ENCODE data around the gene PCSK1.
"Not testable (repeated sequence)": the region's sequence is repeated elsewhere in the genome, so short reads cannot be mapped to it uniquely, and the experiment has no call there.

PCSK1 gene

DNA sequence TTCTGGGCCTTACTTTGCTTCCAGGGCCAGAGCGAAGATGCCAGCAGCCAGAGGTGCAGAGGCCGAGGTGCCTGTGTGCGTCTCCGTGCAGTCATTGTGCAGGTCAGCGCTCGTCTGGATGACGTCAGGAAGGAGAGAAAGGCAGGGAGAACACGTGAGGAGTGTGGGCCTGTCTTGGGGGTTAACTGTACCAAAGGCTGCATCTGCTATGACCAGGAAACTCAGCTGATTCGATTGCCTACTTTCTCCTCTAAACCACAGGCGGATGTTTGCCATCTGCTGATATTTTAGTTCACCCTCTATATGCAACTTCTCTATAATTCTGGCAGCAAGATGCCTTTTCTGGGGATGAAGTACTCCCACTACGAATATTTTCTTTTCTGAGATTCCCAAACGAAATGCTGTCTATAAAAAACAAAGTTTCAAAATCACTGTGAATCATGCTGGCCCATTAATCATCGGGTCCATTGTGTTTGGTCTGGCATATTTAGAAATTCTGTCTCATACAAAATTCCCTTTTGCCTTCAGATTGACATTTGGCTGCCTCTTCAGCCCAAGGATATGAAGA lies 24.8 kb downstream of the PCSK1 start:
- H3K4me3 ChIP-seq: no peak overlapping the region
- DNase-seq (ENCODE audit: low spot score in 2 of 2): no peak
- in situ Hi-C loops (cut with MboI; ENCODE audit: low sequenced_read_pairs): no loop called here
- no peaks in the 10 kb centered on the region for H3K4me1 ChIP-seq
- no peaks in the 10 kb centered on the region for H3K9me3 ChIP-seq
- no peaks in the 10 kb centered on the region for H3K27me3 ChIP-seq (ENCODE audit: low read depth)
- no peaks in the 10 kb centered on the region for H3K36me3 ChIP-seq (replicated peaks)

DNA sequence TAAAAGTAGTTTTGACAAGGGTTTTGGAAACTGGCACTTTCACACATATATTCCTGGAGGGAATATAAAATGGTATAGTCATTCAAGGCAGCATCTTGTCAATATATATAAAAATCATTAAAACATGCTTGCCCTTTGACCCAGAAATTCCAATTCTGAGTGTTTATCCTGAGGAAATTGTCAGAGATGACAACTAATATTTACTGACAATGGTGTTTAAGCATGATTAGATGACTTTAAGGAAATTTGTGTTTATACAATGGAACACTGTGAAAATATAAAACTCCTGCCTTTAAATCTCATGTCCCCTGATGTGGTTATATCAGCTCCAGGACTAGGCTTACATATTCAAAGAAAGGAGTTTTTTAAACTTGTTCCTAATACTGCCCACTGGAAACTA lies 25.6 kb downstream of the PCSK1 start:
- in situ Hi-C loops (cut with MboI; ENCODE audit: low sequenced_read_pairs): no loop called here
- Histone ChIP-seq H3K9me3 (no peaks in the 10 kb centered on the region), H3K4me1 (no peaks in the 10 kb centered on the region), H3K27me3 (ENCODE audit: low read depth) (no peaks in the 10 kb centered on the region), H3K4me3 (no peak overlapping the region), H3K36me3 (replicated peaks) (no peaks in the 10 kb centered on the region)
- DNase-seq (ENCODE audit: low spot score in 2 of 2): no peak

DNA sequence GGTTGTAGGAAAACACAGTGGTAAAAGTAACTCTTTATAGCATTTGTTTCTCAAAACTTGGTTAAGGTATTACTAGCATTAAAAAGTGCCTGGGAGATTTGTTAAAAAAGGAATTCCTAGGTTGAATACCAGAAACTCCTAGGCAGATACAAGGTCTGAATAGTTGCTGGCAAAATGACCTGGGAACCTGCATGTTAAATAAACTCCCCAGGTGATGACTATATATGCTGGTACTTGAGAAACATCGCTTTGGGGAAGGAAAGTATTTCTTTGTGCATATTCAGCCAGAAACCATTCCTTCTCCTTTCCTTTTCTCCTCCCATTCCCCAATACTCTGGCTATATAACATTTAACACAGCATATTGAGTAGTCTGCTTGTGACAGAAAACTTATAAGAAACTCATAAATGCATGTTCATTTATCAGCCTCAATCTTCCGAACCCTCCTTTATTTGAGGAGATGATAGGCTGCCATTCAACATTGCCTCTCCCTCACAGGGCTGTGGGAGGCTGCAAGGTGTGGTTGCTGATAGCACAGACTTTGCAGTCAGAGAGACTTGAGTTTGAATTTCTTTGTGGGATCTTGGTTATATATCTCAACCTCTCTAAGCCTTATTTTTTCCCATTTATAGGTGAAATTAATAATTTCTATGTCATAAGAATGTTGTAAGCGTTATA lies 28.7 kb downstream of the PCSK1 start:
- Histone ChIP-seq H3K9me3 (no peaks in the 10 kb centered on the region), H3K4me1 (no peaks in the 10 kb centered on the region), H3K27me3 (ENCODE audit: low read depth) (no peaks in the 10 kb centered on the region), H3K36me3 (replicated peaks) (no peaks in the 10 kb centered on the region), H3K4me3 (no peak overlapping the region)
- DNase-seq (ENCODE audit: low spot score in 2 of 2): no peak
- in situ Hi-C loops (cut with MboI; ENCODE audit: low sequenced_read_pairs): no loop called here

DNA sequence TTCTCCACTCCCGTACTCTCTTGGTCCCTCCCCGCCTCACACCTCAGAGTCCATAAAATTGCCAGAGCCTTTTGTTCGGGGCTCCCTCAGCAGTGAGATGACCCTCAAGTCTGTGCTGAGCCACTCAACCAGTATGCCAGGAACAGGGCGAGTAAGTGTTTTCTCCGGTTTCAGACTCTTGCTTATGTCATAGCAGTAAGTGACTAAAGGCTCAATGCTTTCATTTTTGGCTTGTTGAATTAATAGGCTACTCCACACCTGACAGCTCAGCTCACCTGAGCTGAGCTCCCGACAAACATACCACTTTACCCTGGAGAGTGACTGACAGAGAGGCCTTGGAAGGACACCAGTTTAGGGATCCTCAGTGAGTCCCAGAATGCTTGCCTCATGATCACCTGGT lies 30.5 kb downstream of the PCSK1 start:
- no peaks in the 10 kb centered on the region for H3K9me3 ChIP-seq
- no peak for DNase-seq (ENCODE audit: low spot score in 2 of 2)

DNA sequence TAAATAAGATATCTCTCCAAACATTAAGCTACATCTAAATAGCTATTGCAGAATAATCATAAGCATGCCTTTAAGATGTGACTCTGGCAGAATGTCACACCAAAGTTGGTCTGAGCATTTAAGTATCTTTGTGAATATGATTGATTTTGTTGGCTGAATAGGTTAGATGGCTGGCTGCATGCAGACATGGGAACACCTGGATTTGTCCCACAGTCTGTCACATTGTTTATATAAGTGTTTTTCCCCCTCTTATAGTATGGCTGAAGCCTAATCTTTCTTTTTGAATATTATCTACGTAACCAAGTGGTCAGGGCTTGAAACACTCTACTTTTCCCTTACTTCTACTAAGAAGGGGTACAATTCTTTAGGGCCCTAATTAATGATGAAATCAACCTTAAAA lies 36.2 kb downstream of the PCSK1 start:
- DNase-seq (ENCODE audit: low spot score in 2 of 2): no peak
- in situ Hi-C loops (cut with MboI; ENCODE audit: low sequenced_read_pairs): no loop called here
- Histone ChIP-seq H3K4me3 (no peak overlapping the region), H3K4me1 (no peaks in the 10 kb centered on the region), H3K9me3 (no peaks in the 10 kb centered on the region), H3K27me3 (ENCODE audit: low read depth) (0 out of 2 replicates have a peak, but pooled peaks cover 2% of the 10 kb centered on the region), H3K36me3 (replicated peaks) (no peaks in the 10 kb centered on the region)

More for the DNA sequence above, 30.5 kb downstream of the PCSK1 start:
- Histone ChIP-seq H3K36me3 (replicated peaks) (no peaks in the 10 kb centered on the region), H3K4me3 (no peak overlapping the region), H3K27me3 (ENCODE audit: low read depth) (no peaks in the 10 kb centered on the region), H3K4me1 (no peaks in the 10 kb centered on the region)
- in situ Hi-C loops (cut with MboI; ENCODE audit: low sequenced_read_pairs): no loop called here

DNA sequence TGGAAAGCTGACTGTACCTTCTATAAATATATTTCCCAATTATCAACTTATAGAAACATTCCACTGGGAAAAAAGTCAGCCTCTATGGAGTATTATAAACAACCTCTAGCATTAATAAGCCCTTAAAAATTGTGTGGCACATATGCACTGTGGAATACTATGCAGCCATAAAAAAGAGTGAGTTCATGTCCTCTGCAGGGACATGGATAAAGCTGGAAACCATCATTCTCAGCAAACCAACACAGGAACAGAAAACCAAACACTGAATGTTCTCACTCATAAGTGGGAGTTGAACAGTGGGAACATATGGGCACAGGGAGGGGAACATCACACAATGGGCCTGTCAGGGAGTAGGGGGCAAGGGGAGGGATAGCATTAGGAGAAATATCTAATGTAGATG lies 37.8 kb downstream of the PCSK1 start:
- H3K36me3 ChIP-seq (replicated peaks); H3K9me3 ChIP-seq; H3K4me1 ChIP-seq; DNase-seq (ENCODE audit: low spot score in 2 of 2); H3K27me3 ChIP-seq (ENCODE audit: low read depth); in situ Hi-C loops (cut with MboI; ENCODE audit: low sequenced_read_pairs); H3K4me3 ChIP-seq: not testable (repeated sequence)

DNA sequence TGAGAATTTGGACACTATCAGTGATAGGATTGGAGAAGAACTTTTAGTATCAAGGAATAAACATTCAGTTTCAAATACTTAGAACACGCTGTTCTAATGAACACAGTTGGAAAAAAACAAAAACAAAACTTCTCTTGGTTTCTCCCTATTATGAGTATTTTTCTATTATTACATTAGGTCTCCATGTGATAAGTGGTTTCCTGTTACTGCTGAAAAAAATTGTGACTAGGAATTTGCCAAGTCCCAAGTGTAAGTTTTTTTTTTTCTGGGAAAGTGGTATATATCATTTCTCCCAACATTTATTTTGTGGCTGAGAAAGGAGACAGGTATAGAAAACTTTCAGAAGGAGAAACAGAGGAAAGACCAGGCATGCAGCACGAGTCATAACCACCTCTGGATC lies 41.1 kb downstream of the PCSK1 start:
- H3K9me3 ChIP-seq: no peaks in the 10 kb centered on the region
- H3K36me3 ChIP-seq (replicated peaks): no peaks in the 10 kb centered on the region
- in situ Hi-C loops (cut with MboI; ENCODE audit: low sequenced_read_pairs): no loop called here
- no peak overlapping the region for H3K4me3 ChIP-seq
- DNase-seq (ENCODE audit: low spot score in 2 of 2): no peak
- 0 out of 2 replicates have a peak, but pooled peaks cover 2% of the 10 kb centered on the region for H3K27me3 ChIP-seq (ENCODE audit: low read depth)
- H3K4me1 ChIP-seq: no peaks in the 10 kb centered on the region

DNA sequence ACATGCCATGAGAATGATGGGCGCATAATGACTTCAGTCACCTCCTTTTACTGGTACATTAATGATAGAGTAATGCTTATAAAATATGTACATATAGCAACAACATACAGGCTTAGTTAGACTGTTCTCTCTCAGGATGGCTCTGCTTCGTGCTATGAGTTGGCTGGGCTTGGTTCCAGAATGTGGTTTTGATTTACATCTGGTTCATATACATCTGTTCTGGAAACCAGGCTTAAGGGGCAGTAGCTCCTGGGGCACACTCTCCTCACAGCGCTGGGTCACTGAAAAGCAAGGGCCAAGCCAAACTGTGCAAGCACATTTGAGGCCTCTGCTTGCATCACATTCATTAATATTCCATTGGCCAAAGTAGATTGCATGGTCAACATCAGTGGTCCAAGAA lies 44.9 kb downstream of the PCSK1 start:
- in situ Hi-C loops (cut with MboI; ENCODE audit: low sequenced_read_pairs): no loop called here
- H3K4me1 ChIP-seq: peaks cover 10% of the 10 kb centered on the region
- DNase-seq (ENCODE audit: low spot score in 2 of 2): no peak
- H3K36me3 ChIP-seq (replicated peaks): no peaks in the 10 kb centered on the region
- H3K27me3 ChIP-seq (ENCODE audit: low read depth): 0 out of 2 replicates have a peak, but pooled peaks cover 2% of the 10 kb centered on the region
- H3K4me3 ChIP-seq: no peak overlapping the region
- H3K9me3 ChIP-seq: no peaks in the 10 kb centered on the region

DNA sequence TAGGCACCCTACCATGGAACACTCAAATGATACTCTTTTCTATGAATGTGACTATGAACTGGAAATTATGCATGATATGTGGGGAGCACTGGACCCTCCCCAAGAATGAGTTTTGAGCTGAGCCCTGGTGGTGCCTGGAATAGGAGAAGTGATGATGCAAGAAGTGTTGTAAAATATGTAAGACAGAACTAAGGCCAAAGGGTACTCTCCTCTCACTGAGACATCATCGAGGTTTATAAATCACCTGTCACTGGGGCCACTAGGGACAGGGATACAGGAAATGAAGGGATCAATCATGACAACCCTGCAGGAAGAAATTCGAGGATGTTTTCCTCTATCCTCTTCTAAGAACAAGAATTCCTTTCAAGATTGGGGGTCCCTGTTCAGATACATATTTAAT lies 45.4 kb downstream of the PCSK1 start:
- Histone ChIP-seq H3K4me1 (peaks cover 10% of the 10 kb centered on the region), H3K36me3 (replicated peaks) (no peaks in the 10 kb centered on the region), H3K9me3 (no peaks in the 10 kb centered on the region), H3K27me3 (ENCODE audit: low read depth) (no peaks in the 10 kb centered on the region), H3K4me3 (no peak overlapping the region)
- no peak for DNase-seq (ENCODE audit: low spot score in 2 of 2)
- in situ Hi-C loops (cut with MboI; ENCODE audit: low sequenced_read_pairs): no loop called here

DNA sequence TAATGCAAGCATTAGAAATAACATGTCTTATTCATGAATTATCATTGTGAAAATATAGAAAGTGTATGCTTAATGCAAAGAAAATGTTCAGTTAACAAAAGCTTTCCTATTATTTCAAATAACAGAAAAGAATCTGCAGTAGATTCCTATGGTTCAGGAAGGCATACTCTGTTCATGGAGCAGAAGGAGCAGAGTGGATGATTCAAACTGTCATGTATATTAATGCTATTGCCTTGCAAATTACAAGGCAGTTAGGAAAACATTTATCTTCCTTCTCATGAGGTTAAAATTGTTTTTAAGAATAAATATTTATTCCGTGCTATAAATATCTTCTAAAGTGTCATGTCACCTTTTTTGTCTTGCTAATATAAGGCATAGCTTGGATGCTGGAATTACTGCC lies 47.5 kb downstream of the PCSK1 start:
- H3K4me1 ChIP-seq: peaks cover 10% of the 10 kb centered on the region
- peak in 1 of 2 experiments; percentile 27 for DNase-seq (ENCODE audit: low spot score in 2 of 2)
- H3K36me3 ChIP-seq (replicated peaks): no peaks in the 10 kb centered on the region
- no peaks in the 10 kb centered on the region for H3K9me3 ChIP-seq
- H3K27me3 ChIP-seq (ENCODE audit: low read depth): no peaks in the 10 kb centered on the region
- H3K4me3 ChIP-seq: no peak overlapping the region
- in situ Hi-C loops (cut with MboI; ENCODE audit: low sequenced_read_pairs): no loop called here

DNA sequence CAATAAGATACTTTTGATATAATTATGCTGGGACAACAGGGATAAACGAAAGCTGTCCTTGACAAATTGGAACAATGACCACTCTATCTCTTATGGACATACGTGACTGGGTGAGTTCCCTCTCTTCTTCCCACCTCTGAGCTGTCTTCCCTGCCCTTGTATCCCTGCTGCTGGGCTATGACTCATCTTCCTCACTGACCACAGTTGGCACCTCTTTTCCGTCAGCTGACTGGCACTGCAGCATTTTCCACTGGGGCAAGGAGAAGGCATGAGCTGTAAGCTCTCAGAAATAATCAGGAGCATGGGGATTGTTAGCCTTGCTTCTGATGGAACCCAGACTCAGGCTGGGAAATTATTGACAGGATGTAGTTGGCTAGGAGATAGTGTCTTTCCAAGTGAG lies 48.7 kb downstream of the PCSK1 start:
- H3K9me3 ChIP-seq: no peaks in the 10 kb centered on the region
- peaks cover 10% of the 10 kb centered on the region for H3K4me1 ChIP-seq
- DNase-seq (ENCODE audit: low spot score in 2 of 2): no peak
- in situ Hi-C loops (cut with MboI; ENCODE audit: low sequenced_read_pairs): no loop called here
- no peaks in the 10 kb centered on the region for H3K36me3 ChIP-seq (replicated peaks)
- H3K4me3 ChIP-seq: no peak overlapping the region
- no peaks in the 10 kb centered on the region for H3K27me3 ChIP-seq (ENCODE audit: low read depth)

DNA sequence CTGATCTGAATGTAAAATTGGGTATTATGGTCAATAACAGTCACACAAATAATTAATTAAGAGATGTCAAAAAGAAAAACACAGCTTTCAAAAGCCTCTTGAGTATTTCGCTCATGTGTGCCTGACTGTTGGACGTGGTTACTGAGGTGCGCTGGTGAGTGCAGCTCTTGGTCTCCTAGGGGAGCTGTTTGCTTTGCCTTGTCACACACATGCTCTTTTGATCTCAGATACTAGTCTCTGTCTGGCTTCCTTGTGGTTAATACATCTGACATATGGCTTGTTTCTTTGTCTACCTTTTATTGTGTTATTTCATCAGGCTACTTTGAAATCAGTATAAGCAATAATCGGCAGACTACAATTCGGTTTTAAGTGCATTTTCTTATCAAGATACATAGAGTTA lies 51.5 kb downstream of the PCSK1 start:
- DNase-seq (ENCODE audit: low spot score in 2 of 2): no peak
- H3K36me3 ChIP-seq (replicated peaks): no peaks in the 10 kb centered on the region
- in situ Hi-C loops (cut with MboI; ENCODE audit: low sequenced_read_pairs): no loop called here
- H3K27me3 ChIP-seq (ENCODE audit: low read depth): no peaks in the 10 kb centered on the region
- peaks cover 10% of the 10 kb centered on the region for H3K4me1 ChIP-seq
- H3K4me3 ChIP-seq: no peak overlapping the region
- H3K9me3 ChIP-seq: no peaks in the 10 kb centered on the region

DNA sequence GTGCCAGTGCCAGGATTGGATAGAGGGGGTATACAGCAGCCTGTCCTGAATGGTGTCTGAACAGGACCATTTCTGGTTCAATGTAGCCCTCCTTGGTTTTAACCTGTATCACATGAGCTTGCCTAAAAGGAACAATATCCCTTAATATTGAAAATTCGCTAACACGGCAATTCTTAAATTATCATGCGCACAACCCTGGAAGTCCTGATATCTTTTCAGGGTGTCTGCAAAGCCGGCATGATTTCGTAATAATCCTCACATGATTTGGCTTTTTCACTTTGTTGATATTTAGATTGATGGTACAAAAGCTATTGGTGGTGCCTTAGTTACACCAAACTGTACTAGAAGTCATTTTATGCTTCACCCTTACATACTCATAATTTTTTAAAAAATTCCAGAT lies 53.2 kb downstream of the PCSK1 start:
- Histone ChIP-seq H3K27me3 (ENCODE audit: low read depth) (no peaks in the 10 kb centered on the region), H3K36me3 (replicated peaks) (no peaks in the 10 kb centered on the region), H3K4me3 (no peak overlapping the region), H3K9me3 (no peaks in the 10 kb centered on the region), H3K4me1 (no peaks in the 10 kb centered on the region)
- in situ Hi-C loops (cut with MboI; ENCODE audit: low sequenced_read_pairs): no loop called here
- no peak for DNase-seq (ENCODE audit: low spot score in 2 of 2)

DNA sequence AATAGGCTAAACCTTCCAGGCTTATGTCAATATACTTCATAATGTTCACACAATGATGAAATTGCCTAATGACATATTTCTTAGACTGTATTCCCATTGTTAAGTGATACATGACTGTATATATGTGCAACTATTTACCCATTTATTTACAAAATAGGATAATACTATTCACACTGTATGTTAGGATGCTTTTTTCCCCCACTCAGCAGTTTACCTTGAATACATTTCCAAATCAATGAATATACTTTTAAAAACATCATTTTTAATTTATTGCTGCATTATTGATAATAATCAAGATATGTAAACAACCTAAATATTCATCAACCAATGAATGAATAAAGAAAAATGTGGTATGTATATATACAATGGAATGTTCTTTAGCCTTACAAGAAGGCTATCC lies 55.5 kb downstream of the PCSK1 start:
- Histone ChIP-seq H3K9me3 (no peaks in the 10 kb centered on the region), H3K36me3 (replicated peaks) (no peaks in the 10 kb centered on the region)
- in situ Hi-C loops (cut with MboI; ENCODE audit: low sequenced_read_pairs): no loop called here

DNA sequence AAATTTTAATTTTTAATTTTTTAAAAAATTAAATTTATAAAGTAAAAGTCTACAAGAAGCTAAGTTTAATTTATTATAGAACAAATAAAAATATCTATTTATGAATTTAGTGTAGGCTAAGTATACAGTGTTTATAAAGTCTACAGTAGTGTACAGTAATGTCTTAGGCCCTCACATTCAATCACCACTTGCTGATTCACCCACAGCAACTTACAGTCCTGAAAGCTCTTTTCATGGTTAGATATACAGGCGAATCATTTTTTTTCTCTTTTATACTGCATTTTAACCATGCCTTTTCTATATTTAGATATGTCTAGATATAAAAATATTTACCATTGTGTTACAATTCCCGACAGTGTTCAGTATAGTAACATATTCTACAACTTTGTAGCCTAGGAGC lies 55.9 kb downstream of the PCSK1 start:
- no peak for DNase-seq (ENCODE audit: low spot score in 2 of 2)
- in situ Hi-C loops (cut with MboI; ENCODE audit: low sequenced_read_pairs): no loop called here
- H3K9me3 ChIP-seq: no peaks in the 10 kb centered on the region
- no peak overlapping the region for H3K4me3 ChIP-seq
- no peaks in the 10 kb centered on the region for H3K4me1 ChIP-seq
- H3K36me3 ChIP-seq (replicated peaks): no peaks in the 10 kb centered on the region
- H3K27me3 ChIP-seq (ENCODE audit: low read depth): no peaks in the 10 kb centered on the region

More for the DNA sequence above, 55.5 kb downstream of the PCSK1 start:
- Histone ChIP-seq H3K4me3 (no peak overlapping the region), H3K27me3 (ENCODE audit: low read depth) (no peaks in the 10 kb centered on the region), H3K4me1 (no peaks in the 10 kb centered on the region)
- DNase-seq (ENCODE audit: low spot score in 2 of 2): no peak

Measured in HAP-1 (cell line).